Umbilical cord (tissue), 2 donors: ENCODE data around the gene MYL6B. TPM values are rescaled to one million over a fixed set of nuclear protein-coding genes. Genes with fewer than 3 reads are reported as not detected.
A peak's percentile ranks its signal among the peaks of the same experiment; 100 is the strongest.

ENCODE experiments used
- DNase-seq: peaks from one replicate; pipeline ENCODE4 v3.0.0-alpha.2; 2015; ENCODE audit warnings: low spot score
- total RNA-seq: library from RNA; depleted of rRNA; stranded (reverse); fragments of >200 nt; gene quantifications from one replicate; pipeline ENCODE4 v1.2.3, GENCODE V29; 2014; ENCODE audit warnings: low replicate concordance; ENCODE audit not compliant: insufficient read depth

The MYL6B gene
- total RNA-seq, 1 donor from 2014 or later: 38.8 TPM

DNA sequence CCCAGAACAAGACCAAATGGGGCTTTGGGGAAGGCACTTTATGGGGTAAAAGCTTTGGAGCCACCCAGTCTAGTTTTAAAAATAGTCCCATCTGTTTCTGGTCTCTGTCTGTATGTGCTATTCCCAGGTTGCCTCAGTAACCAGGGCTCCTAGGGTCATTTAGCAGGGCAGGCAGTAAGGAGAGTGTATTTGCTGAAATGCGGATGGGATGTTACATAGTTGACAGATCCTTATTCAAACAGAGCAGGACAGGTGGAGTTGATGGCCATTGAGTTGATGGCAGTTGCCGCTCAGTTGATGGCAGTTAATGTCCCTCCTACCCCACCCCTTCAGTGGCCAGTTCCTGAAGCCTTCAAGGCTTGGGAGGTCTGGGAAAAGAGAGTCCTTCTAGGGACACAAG is 29.8 kb upstream of the MYL6B start:
- DNase-seq: no peak

GRCh38 chr12:56124133-56124532 is 28.3 kb upstream of the MYL6B start:
- no peak for DNase-seq

GRCh38 chr12:56126732-56127239 is 25.6 kb upstream of the MYL6B start:
- no peak for DNase-seq

DNA sequence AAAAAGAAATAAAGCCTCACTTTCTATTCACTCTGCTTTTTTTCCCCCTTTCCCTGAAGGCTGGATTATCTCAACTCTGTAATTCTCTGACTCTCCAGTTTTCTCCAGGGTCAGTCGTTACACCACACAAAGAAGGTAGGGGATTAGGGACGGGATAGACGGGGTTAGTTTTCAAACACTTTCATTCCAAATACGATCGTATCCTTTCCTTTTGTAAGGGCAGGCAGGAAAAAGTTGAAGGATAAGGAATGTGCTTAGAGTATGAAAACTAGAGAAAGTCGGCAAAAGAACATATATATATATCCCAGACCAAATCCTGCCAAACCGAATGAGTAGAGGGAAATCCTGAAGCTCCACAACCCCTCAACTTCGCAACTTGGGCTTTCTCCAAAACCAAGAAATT is 24.9 kb upstream of the MYL6B start:
- no peak for DNase-seq

DNA sequence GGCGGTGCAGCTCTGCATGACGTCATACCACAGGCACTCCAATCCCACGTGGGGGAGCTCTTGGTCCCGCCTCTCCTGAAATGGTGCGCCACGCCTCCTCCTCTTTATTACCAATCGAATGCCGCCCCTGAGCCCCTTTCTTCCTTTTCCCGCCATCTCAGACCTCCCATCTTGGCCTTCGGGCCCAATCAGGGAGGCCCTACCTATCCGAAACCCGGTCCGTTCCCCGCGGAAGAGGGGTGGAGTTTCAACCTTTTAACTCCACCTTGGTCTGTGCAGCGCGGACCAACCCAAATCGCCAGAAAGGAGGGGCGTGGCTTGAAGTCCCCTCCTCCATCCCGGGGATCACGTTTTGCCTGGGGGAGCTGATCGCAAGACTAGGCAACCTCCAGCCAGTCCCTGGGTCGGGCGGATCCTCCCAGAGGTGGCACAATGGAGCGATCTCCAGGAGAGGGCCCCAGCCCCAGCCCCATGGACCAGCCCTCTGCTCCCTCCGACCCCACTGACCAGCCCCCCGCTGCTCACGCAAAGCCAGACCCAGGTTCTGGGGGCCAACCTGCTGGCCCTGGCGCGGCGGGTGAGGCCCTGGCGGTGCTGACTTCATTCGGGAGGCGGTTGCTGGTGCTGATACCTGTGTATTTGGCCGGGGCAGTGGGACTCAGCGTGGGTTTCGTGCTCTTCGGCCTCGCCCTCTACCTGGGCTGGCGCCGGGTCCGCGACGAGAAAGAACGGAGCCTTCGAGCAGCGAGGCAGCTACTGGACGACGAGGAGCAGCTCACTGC is 24.3 kb upstream of the MYL6B start, which contains the start of gene ESYT1:
Gene ESYT1, plus strand, starts transcription at position 380 of the 782 bp plus-strand sequence. Its CDS starts 53 bp downstream, at position 433.
- DNase-seq: peak; percentile 100

GRCh38 chr12:56128670-56129205 is 23.6 kb upstream of the MYL6B start:
- peak; percentile 31 for DNase-seq

DNA sequence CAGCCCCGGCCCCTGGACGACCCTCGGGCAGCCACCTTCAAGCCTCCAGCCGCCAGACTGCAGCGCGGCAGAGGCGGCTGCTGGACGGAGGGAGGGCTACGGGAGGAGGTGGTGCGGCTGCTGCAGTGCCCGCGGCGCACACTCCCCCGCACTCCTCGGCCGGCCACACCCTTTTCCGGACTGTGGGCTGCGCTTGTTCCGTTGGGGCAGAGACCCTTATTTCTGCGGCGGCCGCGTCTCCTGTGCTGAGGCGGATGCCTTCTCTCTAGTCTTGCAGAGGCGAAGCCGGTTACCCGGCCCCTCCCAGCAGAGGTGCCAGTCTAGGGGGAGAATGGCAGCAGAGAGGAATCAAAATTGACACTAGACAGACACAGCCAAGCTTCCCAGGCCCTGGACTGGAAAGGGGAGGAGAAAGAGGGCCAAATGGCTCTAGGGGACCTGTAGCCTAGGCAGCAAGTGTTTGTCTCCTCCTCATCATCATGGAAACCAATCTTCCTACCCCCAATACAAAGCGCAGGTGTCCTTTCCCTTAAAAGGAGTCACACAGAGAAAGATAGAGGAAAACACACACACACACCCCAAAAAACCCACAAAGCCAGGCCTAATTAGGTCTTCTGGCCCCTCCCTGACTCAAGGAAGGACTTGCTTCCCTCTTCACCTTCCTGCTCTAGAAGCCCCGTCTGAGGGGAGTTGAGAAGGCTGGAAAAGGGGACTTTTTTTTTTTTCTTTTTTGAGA is 23.0 kb upstream of the MYL6B start:
- DNase-seq: peak; percentile 53

DNA sequence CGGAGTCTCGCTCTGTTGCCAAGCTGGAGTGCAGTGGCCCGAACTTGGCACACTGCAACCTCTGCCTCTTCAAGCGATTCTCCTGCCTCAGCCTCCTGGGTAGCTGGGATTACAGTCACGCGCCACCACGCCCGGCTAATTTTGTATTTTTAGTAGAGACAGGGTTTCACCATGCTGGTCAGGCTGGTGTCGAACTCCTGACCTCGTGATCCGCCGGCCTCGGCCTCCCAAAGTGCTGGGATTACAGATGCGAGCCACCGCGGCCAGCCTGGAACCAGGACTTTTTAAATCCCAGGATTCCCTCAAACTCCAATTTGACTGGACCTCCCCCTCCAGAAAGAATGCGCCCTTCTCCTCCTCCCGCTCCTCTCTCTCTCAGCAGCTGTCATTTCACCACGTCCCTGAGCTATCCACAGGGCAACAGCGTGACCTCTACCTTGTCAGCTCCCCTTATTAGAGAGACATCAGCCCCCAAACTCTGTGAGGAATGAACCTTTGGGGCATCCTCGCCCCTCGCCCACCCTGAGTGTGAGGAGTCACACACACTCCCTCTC is 22.4 kb upstream of the MYL6B start:
- no peak for DNase-seq

DNA sequence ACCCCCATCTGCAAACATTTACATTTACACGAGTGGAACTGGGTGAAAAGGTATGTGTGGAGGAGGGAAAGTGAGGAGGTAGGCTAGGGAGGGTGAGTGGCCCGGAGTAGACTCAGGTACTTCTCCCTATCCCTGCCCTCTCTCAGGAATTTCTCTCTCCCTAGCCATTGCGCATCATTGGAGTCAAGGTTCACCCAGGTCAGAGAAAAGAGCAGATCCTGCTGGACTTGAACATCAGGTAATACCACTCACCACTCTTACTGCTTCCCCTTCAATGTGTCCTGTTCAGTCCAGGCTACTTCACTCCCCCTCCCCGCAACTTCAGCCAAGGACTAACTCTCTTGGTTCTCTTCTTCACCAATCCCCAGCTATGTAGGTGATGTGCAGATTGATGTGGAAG is 21.5 kb upstream of the MYL6B start:
- DNase-seq: no peak

DNA sequence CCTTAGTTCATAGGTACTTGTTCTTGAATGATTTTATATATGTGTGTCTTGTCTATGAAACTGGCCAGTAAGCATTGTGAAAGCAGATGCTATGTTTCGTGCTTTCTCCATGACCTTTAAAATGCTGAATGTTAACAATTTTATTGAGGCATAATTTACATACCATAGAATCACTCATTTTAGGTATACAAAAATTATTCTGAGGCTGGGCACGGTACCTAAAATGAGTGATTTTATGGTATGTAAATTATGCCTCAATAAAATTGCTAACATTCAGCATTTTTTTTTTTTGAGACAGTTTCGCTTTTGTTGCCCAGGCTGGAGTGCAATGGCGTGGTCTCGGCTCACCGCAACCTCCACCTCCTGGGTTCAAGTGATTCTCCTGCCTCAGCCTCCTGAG is 17.5 kb upstream of the MYL6B start:
- no peak for DNase-seq

- no peak for DNase-seq
These were observed 14.4 kb upstream of the MYL6B start for GRCh38 chr12:56137853-56138571.

DNA sequence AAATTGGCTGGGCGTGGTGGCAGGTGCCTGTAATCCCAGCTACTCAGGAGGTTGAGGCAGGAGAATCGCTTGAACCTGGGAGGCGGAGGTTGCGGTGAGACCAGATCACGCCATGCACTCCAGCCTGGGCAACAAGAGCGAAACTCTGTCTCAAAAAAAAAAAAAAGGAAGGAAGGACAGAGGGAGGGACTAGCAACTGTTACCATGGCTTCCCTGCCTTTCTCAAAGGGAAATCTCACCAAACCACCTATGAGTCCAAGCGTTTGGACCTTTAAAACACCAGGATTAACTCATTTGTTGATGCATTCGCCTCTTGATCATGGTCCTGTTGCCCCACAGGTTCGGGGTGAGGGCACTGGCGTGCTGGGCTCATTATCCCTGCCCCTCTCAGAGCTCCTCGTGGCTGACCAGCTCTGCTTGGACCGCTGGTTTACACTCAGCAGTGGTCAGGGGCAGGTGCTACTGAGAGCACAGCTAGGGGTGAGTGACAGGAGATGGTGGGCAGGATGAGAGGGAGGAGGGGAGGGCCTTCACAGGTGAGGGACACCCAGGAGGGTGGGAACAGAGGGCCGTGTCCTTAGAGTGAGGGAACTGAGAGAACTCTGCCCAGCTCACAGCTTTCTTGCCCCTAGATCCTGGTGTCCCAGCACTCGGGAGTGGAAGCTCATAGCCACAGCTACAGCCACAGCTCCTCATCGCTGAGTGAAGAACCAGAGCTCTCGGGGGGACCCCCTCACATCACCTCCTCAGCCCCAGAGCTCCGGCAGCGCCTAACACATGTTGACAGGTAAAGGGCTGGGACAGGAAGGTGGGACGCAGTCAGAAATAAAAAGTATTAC is 10.2 kb upstream of the MYL6B start:
- no peak for DNase-seq

DNA sequence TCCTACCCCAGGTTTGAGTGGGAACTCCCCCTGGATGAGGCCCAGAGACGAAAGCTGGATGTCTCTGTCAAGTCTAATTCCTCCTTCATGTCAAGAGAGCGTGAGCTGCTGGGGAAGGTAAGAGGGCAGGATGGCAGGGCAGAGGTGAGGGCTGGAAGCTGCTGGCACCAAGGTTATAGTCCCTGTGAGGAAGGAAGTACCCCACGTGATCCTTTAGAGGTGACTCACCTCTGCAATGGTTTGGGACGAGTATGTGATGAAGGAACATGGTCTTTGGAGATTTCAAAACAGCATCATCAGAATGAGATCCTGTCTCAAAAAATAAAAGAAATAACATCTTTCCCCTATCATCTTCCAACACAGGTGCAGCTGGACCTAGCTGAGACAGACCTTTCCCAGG is 9.2 kb upstream of the MYL6B start:
- DNase-seq: no peak

DNA sequence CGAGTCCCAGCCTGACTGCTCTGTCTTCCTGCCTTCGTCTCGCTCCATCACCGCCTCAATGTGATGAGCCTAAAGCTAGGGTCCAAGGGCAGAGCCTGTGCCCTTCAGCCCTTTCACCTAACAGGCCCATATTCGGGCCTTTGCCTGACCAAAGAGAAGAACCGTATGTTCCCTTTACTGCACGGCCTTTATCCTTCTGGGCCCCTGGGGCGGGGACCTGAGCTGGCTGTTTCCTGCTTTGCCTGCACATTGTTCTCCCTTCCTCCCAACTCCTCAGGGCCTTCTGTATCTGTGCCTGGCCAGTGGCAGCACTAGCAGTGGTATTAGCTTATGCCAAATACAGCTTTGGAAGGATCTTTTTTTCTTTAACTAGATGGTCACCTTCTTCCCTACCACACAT is 8.5 kb upstream of the MYL6B start:
- DNase-seq: no peak

DNA sequence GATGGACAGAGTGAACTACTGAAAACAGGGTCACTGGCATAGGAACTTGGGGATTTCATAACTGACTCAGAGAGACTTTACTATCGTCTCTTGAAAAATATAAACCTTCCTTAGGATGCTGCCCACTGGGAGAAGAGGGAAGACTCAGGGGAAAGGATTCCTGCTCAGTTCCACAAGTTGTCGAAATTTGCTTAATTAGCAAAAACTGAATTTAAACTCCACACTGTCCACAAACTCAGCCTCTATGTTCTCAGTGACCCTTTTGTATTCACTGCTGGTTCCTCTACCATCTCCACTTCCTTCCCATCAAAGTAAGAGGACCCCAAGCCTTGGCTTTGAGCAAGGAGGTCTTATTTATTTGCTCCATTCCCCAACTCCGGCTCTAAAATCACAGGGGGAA is 7.2 kb upstream of the MYL6B start:
- DNase-seq: no peak

DNA sequence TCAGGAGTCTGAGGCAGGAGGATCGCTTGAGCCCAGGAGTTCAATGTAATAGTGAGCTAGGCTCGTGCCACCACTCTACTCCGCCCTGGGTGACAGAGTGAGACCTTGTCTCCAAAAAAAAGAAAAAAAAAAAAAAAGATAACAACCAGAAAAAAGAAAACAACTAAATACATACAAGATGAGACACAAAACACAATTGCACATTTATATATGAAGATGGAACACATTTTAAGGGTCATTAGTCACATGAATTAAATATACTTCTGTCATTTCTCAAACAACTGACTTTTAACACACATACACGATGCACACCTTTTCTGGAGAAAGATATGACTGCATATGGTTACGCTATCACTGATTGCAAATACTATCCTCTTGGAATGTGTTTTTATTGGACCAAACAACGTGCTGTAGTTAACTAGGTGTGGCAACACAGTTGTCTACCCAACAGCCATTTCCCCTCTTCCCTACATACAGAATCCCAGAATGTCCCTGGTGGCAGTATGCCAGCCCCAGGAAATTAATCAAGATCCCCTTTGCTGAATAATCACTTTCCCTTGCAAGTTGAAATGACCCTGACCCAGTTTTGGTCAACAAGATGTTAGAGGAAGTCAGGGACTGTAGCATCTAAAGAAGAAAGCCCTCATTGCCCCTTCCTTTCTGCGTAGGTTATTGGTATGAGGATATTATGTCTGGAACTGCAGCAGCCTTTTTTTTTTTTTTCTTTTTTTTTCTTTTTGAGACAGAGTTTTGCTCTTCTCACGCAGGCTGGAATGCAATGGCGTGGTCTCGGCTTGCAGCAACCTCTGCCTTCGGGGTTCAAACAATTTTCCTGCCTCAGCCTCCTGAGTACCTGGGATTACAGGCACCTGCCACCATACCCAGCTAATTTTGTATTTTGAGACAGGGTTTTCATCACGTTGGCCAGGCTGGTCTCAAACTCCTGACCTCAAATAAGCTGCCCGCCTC is 5.6 kb upstream of the MYL6B start:
- no peak for DNase-seq

GRCh38 chr12:56150563-56150962 is 1.8 kb upstream of the MYL6B start:
- DNase-seq: no peak

- no peak for DNase-seq
These were observed 685 bp upstream of the MYL6B start for GRCh38 chr12:56151672-56152131.
